ENCODE data around the gene PTPRE. TPM values are rescaled to one million over a fixed set of nuclear protein-coding genes. Genes with fewer than 3 reads are reported as not detected.

The PTPRE gene
- total and polyA plus RNA-seq, 9 donors, result 2.1 to 15.5 (median 6.9) TPM

DNA sequence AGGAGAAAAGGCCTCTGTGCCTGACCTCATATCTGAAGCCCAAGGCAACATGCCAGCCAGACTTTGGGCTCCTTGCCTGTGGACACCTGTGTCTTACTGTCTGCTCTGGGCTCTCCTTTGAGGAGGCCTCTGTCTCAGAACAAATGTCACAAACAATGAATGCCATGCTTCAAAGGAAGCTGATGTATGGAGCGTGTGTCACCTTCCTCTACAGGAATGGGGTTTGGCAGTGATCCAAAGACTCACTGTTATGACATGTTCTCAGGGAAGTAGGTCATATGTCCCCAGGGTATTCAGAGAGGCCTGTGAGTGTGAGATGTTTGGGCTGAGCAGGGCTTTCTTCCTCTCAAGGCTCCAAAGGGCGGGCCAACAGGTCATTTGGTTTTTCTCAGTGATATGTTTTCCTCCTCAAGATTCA, 38.4 kb downstream of the PTPRE start:
- TF ChIP-seq, protein P1, sequence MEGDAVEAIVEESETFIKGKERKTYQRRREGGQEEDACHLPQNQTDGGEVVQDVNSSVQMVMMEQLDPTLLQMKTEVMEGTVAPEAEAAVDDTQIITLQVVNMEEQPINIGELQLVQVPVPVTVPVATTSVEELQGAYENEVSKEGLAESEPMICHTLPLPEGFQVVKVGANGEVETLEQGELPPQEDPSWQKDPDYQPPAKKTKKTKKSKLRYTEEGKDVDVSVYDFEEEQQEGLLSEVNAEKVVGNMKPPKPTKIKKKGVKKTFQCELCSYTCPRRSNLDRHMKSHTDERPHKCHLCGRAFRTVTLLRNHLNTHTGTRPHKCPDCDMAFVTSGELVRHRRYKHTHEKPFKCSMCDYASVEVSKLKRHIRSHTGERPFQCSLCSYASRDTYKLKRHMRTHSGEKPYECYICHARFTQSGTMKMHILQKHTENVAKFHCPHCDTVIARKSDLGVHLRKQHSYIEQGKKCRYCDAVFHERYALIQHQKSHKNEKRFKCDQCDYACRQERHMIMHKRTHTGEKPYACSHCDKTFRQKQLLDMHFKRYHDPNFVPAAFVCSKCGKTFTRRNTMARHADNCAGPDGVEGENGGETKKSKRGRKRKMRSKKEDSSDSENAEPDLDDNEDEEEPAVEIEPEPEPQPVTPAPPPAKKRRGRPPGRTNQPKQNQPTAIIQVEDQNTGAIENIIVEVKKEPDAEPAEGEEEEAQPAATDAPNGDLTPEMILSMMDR (IDR thresholded peaks at IDR 0.05), result no peak
- no peak for TF ChIP-seq EP300 (IDR thresholded peaks at IDR 0.05)
- TF ChIP-seq POLR2A (IDR thresholded peaks at IDR 0.05), result no peak
- no peaks in the 10 kb centered on the region for H3K9me3 ChIP-seq
- intact Hi-C loops (cut with DNase I), result no loop called here
- no peak for DNase-seq
- no peaks in the 10 kb centered on the region for H3K27me3 ChIP-seq
- no peak overlapping the region for H3K27ac ChIP-seq
- 69 to 97% (median 91%) methylated on average over 2 of the region's 2 CpGs for WGBS, 3 donors
- no peak overlapping the region for H3K4me3 ChIP-seq
- H3K36me3 ChIP-seq, result no peaks in the 10 kb centered on the region
- H3K4me1 ChIP-seq (ENCODE audit: insufficient read depth), result no peaks in the 10 kb centered on the region

DNA sequence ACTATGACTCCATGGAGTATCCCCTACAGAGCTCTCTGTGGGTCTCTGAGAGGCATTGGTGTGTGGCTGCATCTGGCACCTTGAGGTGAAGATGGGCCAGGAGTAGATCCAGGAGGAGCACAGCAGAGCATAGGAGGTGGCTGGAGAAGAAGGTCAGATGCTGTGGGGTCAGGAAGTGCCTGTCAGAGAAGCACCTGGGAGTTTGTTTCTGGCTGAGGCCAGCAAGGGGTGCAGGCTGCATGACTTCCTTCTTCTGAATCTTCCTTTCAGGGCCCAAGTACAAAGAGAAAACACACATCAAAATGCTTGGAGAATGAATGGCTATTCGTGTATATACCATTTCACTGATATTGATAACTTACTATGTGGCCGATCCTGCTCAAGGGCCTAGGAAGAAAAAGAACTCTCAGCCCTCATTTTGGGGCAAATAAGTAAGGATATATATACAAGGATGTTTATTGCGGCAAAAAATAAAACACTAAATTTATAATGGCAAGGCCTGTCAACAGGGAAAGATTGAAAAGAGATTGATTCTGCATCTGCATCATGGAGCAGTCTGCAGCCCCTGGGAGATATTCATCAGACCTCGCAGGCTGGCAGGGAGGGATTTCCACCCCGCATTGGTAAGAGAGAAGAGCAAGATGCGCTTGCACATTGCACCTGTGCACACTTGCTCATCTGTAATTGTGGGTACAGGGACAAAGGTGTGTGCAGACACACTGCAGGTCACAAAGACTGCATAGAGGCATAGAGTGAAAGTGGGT, 39.2 kb downstream of the PTPRE start:
- Histone ChIP-seq H3K27ac (no peak overlapping the region), H3K4me3 (no peak overlapping the region), H3K36me3 (no peaks in the 10 kb centered on the region), H3K27me3 (no peaks in the 10 kb centered on the region), H3K4me1 (ENCODE audit: insufficient read depth) (no peaks in the 10 kb centered on the region), H3K9me3 (no peaks in the 10 kb centered on the region)
- DNase-seq, result no peak
- TF ChIP-seq EP300 (IDR thresholded peaks at IDR 0.05) (no peak), POLR2A (IDR thresholded peaks at IDR 0.05) (no peak)
- TF ChIP-seq, protein P1 (IDR thresholded peaks at IDR 0.05), result no peak
- intact Hi-C loops (cut with DNase I), result no loop called here
- WGBS, 3 donors, result 85 to 90% (median 89%) methylated on average over 6 of the region's 6 CpGs

DNA sequence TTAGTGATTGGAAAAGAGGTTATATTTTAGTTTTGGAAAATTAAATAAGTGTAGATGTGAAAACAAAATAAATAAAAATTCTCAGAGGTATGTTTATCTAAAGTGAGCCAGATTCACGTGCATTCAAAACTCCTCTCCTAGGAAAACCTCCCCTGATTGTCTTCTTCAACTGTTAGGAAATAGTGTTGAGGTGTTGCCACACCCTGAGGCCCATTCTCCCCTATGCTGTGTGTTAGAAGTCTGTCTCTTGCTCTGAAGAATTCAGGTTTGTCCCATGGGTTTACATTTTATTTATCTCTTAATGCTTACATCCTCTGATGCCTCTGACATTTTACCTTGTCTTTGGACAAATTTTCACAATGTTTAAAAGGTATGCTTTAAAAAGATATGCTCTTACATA, 40.3 kb downstream of the PTPRE start:
- intact Hi-C loops (cut with DNase I), result no loop called here
- DNase-seq, result no peak
- Histone ChIP-seq H3K27ac (no peak overlapping the region), H3K4me3 (no peak overlapping the region), H3K9me3 (no peaks in the 10 kb centered on the region), H3K36me3 (no peaks in the 10 kb centered on the region), H3K4me1 (ENCODE audit: insufficient read depth) (no peaks in the 10 kb centered on the region), H3K27me3 (no peaks in the 10 kb centered on the region)
- 42 to 51% (median 48%) methylated on average over 1 of the region's 1 CpG for WGBS, 3 donors
- no peak for TF ChIP-seq POLR2A (IDR thresholded peaks at IDR 0.05)
- TF ChIP-seq EP300 (IDR thresholded peaks at IDR 0.05), result no peak
- TF ChIP-seq, protein P1 (IDR thresholded peaks at IDR 0.05), result no peak

DNA sequence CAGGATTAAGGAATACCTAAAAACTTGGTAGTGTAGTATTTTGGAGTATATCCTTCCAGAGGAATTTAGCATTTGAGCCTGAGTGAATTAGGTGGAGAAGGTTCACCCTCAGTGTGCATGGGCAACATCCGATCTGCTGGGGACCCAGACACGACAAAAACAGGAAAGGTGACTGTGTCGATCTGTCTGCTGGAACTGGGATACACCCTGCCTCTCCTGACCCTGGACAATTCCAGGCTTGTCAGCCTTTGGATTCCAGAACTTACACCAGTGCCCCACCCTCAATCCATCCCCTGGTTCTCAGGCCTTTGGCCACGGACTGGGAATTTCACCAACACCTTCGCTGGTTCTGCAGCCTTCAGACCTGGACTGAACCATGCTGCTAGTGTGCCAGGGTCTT, 41.9 kb downstream of the PTPRE start:
- 77 to 88% (median 87%) methylated on average over 5 of the region's 5 CpGs for WGBS, 3 donors
- intact Hi-C loops (cut with DNase I), result no loop called here
- Histone ChIP-seq H3K27me3 (no peaks in the 10 kb centered on the region), H3K9me3 (no peaks in the 10 kb centered on the region), H3K4me3 (no peak overlapping the region), H3K27ac (no peak overlapping the region), H3K36me3 (no peaks in the 10 kb centered on the region), H3K4me1 (ENCODE audit: insufficient read depth) (no peaks in the 10 kb centered on the region)
- TF ChIP-seq EP300 (IDR thresholded peaks at IDR 0.05), result no peak
- TF ChIP-seq, protein P1 (IDR thresholded peaks at IDR 0.05), result no peak
- TF ChIP-seq POLR2A (IDR thresholded peaks at IDR 0.05), result no peak
- no peak for DNase-seq
